Epithelial cell of proximal tubule (primary cell): ENCODE measurements around the gene MAD1L1. TPM values are rescaled to one million over a fixed set of nuclear protein-coding genes. Genes with fewer than 3 reads are reported as not detected.

Experiments
- DNase-seq: peaks from one replicate; pipeline ENCODE4 v3.0.0-alpha.2; 2011; ENCODE audit warnings: low read depth
- H3K4me3 ChIP-seq: 2 replicates; pipeline ENCODE4 v1.5.1; 2011; ENCODE audit warnings: low read depth, mild to moderate bottlenecking, low read length
- CTCF ChIP-seq: conservative IDR thresholded peaks from 2 replicates; pipeline ENCODE4 v1.5.1; 2012; ENCODE audit warnings: low read depth, mild to moderate bottlenecking, low read length
- total RNA-seq: library from RNA; depleted of rRNA; stranded (reverse); fragments of >200 nt; gene quantifications from 2 replicates; pipeline ENCODE4 v1.2.3, GENCODE V29; 2015

The MAD1L1 gene
- total RNA-seq, 1 donor from 2014 or later: 83.4 TPM

DNA sequence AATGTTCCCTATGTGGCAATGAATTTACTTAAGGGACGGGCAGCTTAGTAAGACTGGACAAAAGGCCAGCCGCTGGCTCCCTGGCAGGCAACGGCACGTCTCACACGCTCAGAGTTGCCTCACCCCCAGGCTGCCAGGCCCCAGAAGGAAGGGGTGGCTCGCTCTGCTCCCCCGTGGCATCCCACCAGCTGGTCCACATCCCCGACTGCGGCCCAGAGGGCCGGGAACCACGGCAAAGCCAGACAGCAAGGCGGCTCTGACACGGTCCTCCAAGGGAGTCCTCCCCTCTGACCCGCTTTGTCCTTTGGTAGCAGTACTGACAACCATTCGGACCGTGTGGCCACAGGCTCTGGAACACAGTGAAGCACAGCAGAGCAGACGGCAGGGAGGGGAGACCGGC, 43.4 kb upstream of the MAD1L1 start:
- no peak for TF ChIP-seq CTCF

DNA sequence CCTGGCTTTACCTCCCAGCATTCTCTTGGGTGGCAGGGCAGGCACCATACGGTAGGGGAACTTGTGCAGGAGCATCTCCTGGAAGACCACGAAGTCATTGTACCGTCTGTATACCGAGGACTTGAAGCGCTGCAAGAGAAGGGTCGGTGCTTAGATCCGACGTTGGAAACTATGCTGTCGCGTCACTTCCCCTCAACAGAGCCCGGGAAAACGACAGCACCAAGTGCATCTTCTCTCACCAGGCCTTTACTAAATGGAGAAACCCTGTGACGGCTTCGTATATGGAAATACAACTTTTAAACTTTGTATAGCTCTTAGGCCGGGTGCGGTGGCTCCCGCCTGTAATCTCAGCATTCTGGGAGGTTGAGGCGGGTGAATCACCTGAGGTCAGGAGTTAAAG, 42.4 kb upstream of the MAD1L1 start:
- no peak overlapping the region for H3K4me3 ChIP-seq
- no peak for DNase-seq
- no peak for TF ChIP-seq CTCF

More for the DNA sequence above, 43.4 kb upstream of the MAD1L1 start:
- no peak for DNase-seq
- H3K4me3 ChIP-seq: no peak overlapping the region

DNA sequence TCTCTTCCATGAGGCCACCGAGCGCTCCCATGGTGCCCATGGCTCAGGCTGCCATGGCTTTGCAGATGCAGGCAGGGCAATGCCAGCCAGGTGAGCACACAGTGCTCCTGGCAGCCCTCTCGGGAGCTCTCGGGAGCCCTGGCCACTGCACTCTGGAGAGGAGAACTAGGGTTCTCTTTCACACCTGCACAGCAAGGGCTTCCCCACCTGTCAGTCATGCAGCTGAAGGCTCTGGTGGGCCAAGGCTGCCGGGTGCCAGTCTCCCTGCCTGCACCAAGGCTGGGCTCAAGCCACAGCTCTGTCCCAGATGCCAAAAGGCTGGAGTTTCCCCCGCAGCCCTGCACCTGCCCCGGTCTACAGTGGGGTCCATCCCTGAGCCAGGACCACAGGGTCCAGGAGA, 41.9 kb upstream of the MAD1L1 start:
- TF ChIP-seq CTCF: no peak
- no peak overlapping the region for H3K4me3 ChIP-seq
- no peak for DNase-seq

- no peak for TF ChIP-seq CTCF
- DNase-seq: no peak
- H3K4me3 ChIP-seq: no peak overlapping the region
These were observed 41.1 kb upstream of the MAD1L1 start for GRCh38 chr7:2273866-2274265.

- DNase-seq: no peak
- no peak overlapping the region for H3K4me3 ChIP-seq
- TF ChIP-seq CTCF: no peak
These were observed 39.3 kb upstream of the MAD1L1 start for GRCh38 chr7:2272031-2272430.

DNA sequence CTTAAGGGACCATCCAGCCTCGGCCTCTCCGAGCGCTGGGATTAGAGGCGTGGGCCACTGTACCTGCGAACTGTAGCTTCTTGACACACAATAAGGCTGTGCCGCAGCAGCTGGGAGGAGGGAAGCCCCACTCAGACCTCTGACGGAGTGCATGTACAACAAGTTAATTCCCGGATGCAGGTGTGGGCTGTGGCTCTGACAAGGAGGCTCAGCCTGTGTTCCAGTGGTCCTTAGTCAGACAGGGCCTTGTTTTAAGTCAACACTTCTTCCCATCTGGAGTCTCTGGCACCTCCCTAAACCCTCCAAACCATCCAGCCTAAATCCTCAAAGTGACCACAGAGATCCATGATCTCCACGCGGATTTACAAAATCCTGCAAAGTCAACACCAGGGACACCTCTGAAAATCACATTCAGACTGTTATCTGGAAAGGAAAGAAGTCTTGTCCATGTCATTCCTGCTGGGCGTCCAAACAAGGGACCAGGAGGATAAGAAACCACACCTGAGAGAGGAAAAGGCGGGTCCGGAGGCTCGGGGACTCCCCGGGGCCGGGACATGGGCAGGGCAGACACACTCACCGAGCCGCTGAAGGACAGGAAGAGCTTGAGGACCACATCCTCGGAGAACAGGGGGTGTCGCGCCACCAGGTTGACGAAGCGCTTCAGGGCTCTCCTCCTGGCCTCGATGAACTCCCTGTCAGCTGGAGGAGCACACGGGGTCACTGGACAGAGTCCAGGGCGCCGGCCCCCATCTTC, 38.7 kb upstream of the MAD1L1 start:
- no peak overlapping the region for H3K4me3 ChIP-seq
- DNase-seq: no peak
- no peak for TF ChIP-seq CTCF

DNA sequence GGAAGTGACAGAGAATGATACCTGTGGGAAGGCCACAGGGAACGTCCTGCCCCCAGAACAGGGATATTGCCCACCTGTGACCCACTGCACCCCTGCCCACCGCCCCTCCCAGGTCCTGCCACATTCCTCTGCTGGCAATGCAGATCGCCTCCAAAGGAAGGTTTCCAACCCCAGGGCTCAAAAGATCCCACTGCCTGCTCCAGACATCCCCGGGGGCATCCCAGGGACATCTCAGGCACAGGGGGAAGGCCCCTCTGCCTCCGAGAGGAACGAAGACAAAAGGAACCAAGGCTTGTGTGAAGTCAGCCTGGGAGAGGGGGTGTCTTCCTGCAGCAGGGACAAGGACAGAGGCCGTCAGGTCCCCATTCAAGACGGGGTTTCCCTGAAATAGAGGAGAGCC, 37.8 kb upstream of the MAD1L1 start:
- no peak for DNase-seq
- no peak overlapping the region for H3K4me3 ChIP-seq
- no peak for TF ChIP-seq CTCF
